Measurements from ENCODE around the gene SLIT3.

SLIT3 gene

GRCh38 chr5:169011009-169011408 is 289.9 kb downstream of the SLIT3 start:
- TF ChIP-seq CTCF (conservative IDR thresholded peaks at IDR 0.05): no peak
- peak overlapping the region; percentile 47; the same call in 1 of the 2 replicates for H3K27ac ChIP-seq

DNA sequence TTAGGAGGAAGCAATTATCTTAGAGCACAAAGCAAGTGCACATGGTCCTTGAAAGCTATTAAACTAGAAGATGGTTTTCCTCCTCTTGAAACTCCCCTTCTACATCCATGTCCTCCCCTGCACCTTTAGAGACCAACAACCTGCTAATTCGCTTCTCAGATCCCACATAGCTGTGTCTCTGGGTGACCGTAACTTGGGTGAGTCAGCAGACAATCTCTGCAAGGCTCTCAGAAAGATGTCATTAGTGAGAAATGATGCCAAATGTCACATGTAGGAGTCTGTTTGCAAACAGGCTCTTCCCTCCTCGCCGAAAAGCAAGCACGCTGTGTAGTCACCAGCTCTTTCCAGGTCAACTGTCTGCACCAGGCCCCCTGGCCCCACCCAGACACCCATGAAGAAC is 291.8 kb downstream of the SLIT3 start:
- TF ChIP-seq CTCF (conservative IDR thresholded peaks at IDR 0.05): no peak
- no peak overlapping the region for H3K27ac ChIP-seq

DNA sequence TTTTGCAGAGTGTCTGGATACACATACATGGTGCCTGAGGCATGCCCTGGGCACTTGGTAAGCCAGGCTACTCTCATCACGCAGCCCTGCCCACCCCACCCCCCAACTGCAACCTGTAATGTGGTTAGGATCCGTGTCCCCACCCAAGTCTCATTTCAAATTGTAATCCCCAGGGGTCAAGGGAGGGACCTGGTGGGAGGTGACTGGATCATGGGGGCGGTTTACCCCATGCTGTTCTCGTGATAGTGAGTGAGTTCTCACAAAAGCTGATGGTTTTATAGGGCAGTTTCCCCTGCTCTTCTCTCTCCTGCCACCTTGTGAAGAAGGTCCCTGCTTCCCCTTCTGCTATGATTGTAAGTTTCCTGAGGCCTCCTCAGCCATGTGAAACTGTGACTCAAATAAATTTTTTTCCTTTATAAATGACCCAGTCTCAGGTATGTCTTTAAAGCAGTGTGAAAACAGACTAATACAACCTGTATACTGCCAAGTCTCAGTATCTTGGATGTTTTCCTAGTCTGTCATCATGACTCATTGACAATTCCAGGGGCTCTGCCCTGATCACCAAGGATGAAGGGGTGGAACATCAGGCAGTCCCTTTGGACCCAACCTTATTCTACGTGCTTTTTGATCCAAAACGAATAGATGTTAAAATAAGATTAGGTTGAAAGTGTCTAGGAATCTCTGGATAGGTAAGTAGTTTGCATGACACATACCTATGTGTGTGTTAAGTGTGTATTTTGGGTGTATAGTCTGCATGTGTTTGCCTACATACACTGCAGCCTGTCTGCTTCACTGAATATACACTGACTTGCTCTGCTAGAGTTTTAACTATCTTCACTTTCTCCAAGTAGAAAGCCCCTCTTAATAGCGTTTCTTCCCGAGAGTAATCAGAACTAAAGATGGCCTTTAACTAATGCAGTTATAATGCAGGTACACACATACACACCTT is 293.8 kb downstream of the SLIT3 start:
- TF ChIP-seq CTCF (conservative IDR thresholded peaks at IDR 0.05): no peak
- no peak overlapping the region for H3K27ac ChIP-seq

- no peak overlapping the region for H3K27ac ChIP-seq
- no peak for TF ChIP-seq CTCF (conservative IDR thresholded peaks at IDR 0.05)
Measured at GRCh38 chr5:169004551-169004950, 296.4 kb downstream of the SLIT3 start.

GRCh38 chr5:169003721-169004541 is 297.0 kb downstream of the SLIT3 start:
- no peak overlapping the region for H3K27ac ChIP-seq
- TF ChIP-seq CTCF (conservative IDR thresholded peaks at IDR 0.05): peak; percentile 61

DNA sequence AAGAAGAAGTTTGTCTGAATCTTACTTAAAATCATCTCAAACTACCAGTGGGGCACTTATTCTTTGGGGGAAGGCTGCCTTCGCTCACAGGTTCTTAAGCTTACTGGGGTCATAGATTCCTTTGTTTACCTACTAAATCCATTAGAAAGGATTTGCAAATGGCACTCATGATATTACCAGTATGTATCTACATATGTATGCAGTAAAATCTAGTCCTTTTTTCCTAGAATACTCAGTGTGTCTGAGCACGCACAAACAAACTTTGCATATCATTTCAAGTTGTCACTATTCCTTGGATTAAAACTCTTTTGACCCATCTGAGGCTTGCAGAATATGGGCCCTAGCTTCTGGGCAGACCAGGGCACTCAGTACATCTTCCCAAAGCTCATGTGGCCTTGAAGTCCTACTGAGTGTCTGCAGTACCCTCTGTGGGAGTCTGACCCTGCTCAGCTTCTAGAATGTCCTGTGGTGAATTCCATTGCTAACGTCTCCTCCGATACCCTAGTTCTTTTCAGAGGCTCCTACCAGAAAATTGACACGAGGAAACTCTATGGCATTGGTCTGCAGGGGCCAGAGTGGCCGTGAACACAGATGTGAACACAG is 297.9 kb downstream of the SLIT3 start:
- TF ChIP-seq CTCF (conservative IDR thresholded peaks at IDR 0.05): no peak
- H3K27ac ChIP-seq: no peak overlapping the region

DNA sequence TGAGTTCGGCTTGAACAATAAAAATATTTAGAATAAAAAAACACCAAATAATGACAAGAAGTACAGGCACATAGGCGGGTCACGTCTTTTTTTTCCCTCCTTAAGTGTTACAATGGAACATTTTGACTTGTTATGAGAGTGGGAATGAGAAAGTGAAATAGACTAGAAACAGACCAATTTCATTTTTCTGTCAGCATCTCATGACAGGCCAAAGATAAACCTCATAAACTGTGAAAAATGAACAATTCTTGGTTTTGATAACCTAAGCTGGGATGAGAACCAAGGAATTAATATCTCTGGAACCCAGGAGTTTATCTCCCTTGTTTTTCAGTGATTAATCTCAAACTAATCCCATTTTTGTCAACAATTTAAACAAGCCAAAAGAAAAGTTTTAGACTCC is 299.5 kb downstream of the SLIT3 start:
- no peak overlapping the region for H3K27ac ChIP-seq

More for the DNA sequence above, 299.5 kb downstream of the SLIT3 start:
- no peak for TF ChIP-seq CTCF (conservative IDR thresholded peaks at IDR 0.05)

Measured in VCaP (cell line).